ENCODE results near the gene IFRD2. TPM values are rescaled to one million over a fixed set of nuclear protein-coding genes. Genes with fewer than 3 reads are reported as not detected.

Gene IFRD2
- total and polyA plus RNA-seq, 2 of the 8 experiments (the other 6 are each of a cell fraction or from before 2014, with no cell fraction given), result 76.7 to 88.8 TPM

GRCh38 chr3:50276762-50277101 is 15.5 kb downstream of the IFRD2 start (continued):
- TF ChIP-seq SUZ12 (IDR thresholded peaks at IDR 0.05; ENCODE audit: low read length), result no peak
- TF ChIP-seq HDAC6 (IDR thresholded peaks at IDR 0.05; ENCODE audit: low read depth, low read length), result no peak

Measured in H1 (cell line).